Measurements from ENCODE around the gene CYB561. TPM values are rescaled to one million over a fixed set of nuclear protein-coding genes. Genes with fewer than 3 reads are reported as not detected.

The CYB561 gene
- total RNA-seq, 1 experiment from 2014 or later: 40.1 TPM

DNA sequence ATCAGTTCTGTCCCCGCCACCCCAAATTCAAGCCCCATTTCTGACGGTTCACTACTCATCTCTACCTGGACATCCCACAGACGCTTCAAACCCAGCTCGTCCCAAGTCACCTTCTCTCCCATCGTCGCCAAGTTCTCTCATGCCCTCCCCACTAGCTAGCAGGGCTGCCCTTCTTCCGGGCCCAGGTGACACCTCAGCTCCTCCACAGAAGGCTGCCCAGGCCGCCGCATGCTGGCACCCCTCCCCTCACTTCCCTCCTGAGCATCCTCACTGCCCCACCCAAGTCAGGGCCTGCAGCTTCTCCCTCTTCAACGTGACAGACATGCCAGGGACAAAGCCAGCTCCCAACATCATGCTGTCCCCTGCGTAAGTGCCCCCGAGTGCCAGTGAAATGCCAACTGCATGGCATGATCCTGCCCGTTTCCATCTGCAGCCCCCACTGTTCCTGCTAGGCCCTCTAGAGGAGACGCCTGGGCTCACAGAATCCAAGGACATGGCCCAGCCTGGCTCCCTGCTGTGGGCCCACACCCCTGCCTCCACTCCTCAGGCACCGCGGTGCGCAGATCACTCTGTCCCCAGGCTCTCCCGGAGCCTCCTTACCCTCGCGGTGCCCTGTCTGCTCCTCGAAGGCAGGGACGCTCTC, 5.9 kb downstream of the CYB561 start:
- in situ Hi-C loops (cut with HindIII; ENCODE audit: low pct_unique_long_range_greater_than_20kb, low sequenced_read_pairs): no loop called here
- no peak for DNase-seq (ENCODE audit: low read depth)

DNA sequence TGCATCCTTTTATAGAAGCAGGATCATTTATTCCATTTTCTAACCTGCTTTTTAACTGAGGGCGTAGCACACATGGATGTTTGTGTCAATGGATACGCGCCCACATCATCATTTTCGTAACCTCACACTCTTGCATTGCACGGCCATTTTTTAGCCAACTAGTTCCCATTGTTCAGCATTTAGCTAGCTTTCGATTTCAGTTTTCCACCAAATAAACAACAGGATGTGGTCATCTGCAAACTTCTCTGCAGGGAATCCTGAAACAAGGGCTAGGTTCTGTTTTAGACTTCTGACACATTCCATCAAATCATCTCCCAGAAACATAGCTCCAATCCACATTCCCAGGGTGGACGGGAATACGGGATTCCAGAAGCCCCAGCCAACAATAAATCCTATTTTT, 6.4 kb downstream of the CYB561 start:
- no peak for DNase-seq (ENCODE audit: low read depth)
- in situ Hi-C loops (cut with HindIII; ENCODE audit: low pct_unique_long_range_greater_than_20kb, low sequenced_read_pairs): no loop called here

DNA sequence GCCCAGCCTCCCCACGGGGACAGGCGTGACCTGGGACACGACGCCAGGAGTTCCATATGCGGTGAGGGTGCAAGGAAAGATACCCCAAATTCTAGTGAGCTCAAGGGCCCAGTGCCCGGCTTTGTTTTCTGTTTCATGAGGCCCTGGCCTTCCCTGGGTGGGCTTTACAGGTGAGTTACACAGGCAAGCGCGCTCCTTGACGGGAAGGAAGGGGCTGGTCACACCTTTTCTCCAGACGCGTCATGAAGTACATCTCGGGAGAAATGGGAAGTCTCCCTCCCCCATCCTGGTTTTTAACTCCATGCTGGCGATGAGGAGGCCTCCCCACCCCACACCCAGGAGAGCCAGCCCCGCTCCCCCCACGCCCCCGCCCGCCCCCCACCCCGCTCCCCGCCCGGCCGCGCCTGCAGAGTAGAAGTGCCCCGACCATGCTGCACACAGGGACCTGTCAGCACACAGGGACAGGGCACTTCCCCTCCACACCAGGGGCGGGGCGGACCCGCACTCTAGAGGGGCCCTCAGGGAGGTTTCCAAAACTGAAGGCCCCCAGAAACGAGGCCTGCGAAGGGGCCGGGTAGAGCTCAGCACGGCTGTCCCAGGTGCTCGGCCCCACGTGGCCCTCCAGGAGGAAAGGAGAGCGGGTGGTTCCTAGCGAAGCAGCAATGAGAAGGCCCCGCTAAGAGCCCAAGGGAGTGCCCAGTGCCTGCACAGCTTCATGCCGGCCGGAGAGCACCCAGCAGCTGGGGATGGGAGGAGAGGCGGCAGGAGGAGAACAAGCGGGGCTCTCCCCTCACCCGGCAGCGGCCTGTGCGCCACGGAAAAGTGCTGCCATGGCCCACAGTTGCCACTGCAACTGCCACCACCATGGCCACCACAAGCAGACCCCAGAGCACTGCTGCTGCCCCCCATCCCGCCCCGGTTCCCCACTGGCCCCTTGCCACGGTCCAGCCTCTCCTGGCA, 7.7 kb downstream of the CYB561 start:
- in situ Hi-C loops (cut with HindIII; ENCODE audit: low pct_unique_long_range_greater_than_20kb, low sequenced_read_pairs): no loop called here
- DNase-seq (ENCODE audit: low read depth): no peak

DNA sequence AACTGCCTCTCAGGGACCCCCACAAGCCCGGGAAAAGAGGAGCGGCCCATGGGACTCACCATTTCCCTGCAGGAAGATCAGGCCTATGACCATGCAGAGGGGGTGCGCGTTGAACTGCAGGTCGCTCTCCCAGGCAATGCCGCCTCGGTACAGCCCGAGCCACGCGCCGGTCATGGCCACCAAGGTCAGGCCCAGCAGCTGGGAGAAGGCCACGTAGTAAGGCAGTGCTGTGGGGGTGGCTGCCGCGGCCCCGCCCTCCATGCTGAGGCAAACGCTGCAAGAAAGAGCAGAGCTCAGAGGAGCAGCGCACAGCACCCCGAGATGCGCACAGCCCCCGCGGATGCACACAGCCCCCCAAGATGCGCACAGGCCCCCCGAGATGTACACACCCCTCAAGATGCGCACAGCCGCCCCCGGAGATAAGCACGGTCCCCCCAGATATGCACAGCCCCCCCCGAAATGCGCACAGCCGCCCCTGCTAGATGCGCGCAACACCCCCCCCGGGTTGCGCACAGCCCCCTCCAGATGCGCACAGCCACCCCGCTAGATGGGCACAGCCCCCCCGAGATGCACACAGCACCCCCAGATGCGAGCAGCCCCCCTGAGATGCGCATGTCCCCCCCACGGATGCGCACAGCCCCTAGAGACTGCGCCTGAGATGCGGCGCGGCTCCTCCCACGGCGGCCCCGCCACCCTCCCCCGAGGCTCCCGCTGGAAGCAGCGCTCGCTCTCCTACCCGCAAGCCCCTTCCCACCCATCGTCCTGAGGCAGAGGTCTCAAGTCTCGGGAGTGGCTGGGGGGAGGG, 8.6 kb downstream of the CYB561 start:
- in situ Hi-C loops (cut with HindIII; ENCODE audit: low pct_unique_long_range_greater_than_20kb, low sequenced_read_pairs): no loop called here

DNA sequence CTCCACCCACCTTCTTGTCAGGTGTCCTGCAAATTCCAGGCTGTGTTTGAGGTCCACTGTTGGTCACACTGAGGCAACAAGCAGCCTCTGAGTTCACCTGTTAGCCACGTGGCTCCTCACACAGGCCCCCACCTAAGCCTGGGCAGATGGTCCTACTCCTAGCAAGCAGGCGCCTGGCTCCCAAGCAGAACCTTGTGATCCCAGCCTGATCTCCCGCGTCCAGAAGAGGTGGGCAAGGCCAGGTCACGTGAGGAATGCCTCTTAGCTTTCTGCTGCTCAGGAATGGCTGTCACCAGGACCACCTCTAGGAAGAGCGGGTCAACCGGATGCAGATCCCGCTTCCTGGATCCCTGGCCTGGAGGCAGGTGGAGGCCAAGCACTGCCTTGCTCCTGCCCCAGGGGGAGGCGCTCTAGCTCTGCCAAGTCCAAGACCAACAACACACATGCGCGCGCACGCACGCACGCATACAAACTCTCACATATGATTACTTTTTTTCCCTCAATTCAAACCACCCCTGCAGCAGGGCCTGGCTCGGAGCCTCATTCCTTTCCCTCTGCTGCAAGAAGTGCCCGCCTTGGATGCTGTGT, 9.5 kb downstream of the CYB561 start:
- DNase-seq (ENCODE audit: low read depth): no peak
- in situ Hi-C loops (cut with HindIII; ENCODE audit: low pct_unique_long_range_greater_than_20kb, low sequenced_read_pairs): no loop called here

More for the DNA sequence above, 8.6 kb downstream of the CYB561 start:
- DNase-seq (ENCODE audit: low read depth): no peak

DNA sequence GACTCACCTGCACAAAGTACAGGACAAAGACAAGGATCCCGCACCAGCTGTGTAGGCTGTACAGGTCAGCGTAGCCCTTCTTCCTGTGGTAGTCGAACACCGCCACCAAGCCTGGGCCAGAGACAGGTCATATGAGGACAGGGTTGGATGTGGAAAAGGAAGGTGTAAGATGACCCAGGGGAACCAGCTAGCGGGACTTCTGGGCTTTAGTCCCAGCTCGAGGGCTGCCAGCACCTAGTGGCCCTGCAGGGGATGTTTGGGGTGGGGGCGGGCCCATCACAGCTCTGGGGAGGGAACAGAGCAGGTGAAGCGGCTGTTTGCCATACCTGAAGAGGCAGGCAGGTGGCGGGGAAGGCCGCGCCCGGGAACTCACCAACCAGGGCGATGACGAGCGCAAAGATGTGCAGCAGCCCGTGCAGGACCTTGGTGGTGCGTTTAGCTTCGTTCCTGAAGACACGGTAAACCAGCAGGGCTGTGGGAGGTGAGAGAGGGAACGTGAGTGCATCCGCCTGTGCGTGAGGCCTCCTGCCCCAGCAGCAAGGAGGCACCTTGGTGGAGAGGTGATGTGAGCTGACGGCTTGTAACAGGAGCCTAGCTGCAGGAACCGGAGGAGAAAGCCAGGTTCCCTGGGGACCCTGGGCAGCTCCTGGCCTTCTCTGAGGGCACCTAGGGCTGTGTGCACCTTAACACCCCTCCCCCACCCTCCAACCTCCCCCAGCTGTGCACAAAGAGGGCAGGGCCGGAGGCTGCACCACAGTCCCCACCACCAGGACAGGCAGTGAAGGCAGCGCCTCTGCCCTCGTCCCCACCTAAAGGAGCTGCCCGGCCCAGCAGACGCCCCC, 10.2 kb downstream of the CYB561 start:
- DNase-seq (ENCODE audit: low read depth): no peak
- in situ Hi-C loops (cut with HindIII; ENCODE audit: low pct_unique_long_range_greater_than_20kb, low sequenced_read_pairs): no loop called here

DNA sequence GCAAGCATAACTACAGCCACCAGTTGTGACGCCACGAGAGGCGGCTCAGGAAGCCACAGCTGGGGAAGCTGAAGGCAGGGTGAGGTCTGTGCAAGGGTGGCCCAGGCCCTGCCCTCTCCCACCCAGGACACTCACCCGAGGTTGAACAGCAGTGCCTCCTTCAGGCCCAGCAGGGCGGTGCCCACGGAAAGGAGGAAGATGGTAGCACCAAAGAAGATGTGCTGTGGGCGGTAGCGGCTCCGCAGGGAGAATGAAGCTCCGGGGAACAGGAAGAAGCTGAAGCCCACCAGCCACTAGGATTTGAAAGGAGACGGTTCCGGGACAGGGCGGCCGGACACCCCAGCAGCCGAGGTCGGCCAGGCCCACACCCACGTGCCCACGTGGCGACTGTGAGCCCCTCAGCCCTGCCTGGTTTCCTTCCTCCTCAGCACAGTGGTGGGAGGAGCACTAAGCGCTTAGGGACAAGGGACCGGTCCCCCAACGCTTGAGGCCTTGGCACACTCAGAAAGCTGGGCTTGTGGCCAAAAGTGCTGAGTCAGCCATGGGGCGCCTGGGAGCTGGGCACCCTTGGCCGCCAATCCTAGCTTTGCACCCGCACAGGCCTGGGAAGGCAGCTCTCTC, 11.0 kb downstream of the CYB561 start:
- in situ Hi-C loops (cut with HindIII; ENCODE audit: low pct_unique_long_range_greater_than_20kb, low sequenced_read_pairs): no loop called here

DNA sequence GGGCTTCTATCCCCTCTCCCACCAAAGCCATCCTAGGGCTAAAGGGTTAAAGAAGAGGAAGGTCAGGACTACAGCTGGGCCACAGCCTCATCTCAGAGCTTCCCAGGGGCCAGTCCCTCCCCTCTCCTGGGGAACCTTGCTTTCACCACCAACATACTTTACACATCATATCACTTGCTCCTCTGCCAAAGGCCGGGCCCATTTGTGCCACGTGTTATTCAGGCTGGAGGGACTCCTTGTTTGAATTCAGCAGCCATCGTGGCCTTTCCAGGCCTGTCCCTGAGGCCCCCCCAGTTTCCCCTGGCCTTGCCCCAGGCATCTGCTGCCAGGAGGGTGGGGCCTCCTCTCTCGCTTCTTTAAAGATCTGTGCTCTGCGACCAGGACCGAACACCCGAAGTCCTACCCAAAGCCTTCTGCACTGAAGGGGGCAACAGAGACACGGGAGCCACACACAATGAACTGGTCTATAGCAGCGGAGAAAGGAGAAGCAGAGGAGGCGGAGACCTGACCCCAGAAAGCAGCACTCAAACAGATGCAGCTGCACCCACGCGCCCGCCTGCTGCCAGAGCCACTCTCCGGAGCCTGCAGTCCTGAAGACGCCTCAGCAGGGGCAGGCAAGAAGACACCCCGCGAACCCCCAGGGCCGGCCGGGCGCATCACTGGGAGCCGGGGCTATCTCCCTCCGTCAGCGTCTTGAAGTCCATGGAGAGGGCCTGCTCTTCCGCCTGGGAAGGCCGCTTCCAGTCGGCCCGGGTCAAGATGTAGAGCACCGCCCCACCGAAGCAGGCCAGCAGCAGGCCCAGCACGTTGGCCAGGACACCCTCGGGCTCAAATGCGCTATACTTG, 12.1 kb downstream of the CYB561 start:
- in situ Hi-C loops (cut with HindIII; ENCODE audit: low pct_unique_long_range_greater_than_20kb, low sequenced_read_pairs): no loop called here
- no peak for DNase-seq (ENCODE audit: low read depth)

More for the DNA sequence above, 11.0 kb downstream of the CYB561 start:
- DNase-seq (ENCODE audit: low read depth): peak; percentile 30

DNA sequence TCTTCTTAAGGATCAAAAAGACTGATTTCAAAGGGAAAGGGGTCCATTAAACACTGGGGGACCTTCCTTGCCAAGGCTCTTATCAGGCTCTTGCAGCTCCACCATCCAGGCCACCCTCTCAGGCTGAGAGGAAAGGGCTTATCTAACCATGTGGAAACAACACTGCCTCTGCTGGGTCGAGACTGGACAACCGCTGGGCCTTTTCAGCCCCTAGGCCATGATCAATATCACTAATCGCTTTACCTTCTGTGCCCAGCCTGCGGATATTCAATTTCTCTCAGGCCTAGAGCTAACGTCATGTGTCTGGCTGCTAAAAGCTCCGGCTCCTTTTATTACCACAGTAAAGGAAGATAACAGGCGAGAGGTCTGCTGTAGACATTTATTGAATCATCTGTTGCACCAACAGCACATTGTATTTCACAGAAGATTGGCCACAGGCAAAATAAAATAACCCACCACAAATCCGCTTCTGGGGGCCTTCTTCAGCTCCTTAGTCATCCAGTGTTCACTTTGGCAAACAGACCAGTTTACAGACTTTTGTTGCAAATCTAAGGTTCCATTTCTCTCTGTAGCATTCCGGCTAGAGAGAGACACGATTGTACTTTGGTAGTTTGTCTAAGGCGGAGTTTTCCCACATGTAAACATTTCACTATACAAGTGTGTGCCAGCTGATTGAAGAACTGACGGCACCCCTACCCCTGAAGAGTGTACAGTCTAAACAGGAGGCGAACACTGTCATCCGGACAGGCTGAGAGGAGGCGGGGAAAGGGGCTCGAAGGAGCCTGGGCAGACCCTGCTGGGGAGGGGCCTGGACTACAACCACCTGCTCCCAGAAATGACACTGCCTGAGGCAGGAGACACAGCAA, 13.9 kb downstream of the CYB561 start:
- no peak for DNase-seq (ENCODE audit: low read depth)
- in situ Hi-C loops (cut with HindIII; ENCODE audit: low pct_unique_long_range_greater_than_20kb, low sequenced_read_pairs): no loop called here

DNA sequence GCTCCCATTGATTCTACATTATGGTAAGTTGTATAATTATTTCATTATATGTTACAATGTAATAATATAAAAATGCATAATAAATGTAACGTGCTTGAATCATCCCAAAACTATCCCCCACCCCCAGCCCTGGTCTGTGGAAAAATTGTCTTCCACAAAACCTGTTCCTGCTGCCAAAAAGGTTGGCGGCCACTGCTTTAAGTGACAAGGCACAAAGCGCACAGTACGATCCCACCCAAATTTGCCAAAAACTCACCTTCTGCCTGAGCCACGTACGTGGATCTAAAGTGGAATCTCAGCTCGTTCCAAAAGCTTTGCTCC, 14.5 kb downstream of the CYB561 start:
- no peak for DNase-seq (ENCODE audit: low read depth)
- in situ Hi-C loops (cut with HindIII; ENCODE audit: low pct_unique_long_range_greater_than_20kb, low sequenced_read_pairs): no loop called here

DNA sequence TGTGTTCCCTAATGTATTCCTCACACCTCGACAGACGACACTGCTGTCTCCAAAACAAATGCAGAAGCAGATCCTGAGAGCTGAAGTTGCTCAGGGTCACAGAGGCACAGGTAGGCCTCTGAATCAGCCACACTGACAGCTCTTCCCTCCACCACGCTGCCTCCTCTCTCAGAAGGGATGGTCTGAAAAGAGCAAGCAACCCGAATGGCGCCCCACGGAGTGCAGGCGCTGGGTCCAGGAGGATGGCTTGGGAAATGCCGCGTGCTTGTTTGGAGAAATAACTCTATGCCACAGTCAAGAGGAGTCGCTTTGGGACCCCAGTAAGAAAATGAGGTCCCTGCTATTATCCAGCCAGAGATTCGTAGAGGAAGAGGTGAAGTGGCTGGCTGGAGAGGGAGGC, 15.9 kb downstream of the CYB561 start:
- in situ Hi-C loops (cut with HindIII; ENCODE audit: low pct_unique_long_range_greater_than_20kb, low sequenced_read_pairs): no loop called here
- DNase-seq (ENCODE audit: low read depth): no peak

DNA sequence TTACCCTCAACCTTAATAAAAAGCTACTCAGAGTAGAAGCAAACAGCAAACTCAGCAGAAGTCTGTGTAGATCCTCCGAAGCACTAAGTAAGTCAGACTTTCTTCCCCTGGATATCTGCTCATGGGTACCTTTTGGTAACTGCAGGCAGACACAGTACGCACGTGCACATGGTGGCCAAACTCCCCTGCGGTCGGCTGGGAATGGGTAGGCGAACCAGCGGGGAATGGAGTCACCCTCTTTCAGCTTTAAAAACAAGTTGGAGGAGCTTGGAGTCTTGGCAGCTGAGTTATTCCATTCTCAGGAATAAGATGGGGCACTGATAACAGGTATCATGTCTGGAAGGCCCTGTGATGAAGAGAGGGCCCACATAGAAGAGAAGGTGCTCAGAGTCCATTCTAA, 16.3 kb downstream of the CYB561 start:
- DNase-seq (ENCODE audit: low read depth): no peak
- in situ Hi-C loops (cut with HindIII; ENCODE audit: low pct_unique_long_range_greater_than_20kb, low sequenced_read_pairs): no loop called here

DNA sequence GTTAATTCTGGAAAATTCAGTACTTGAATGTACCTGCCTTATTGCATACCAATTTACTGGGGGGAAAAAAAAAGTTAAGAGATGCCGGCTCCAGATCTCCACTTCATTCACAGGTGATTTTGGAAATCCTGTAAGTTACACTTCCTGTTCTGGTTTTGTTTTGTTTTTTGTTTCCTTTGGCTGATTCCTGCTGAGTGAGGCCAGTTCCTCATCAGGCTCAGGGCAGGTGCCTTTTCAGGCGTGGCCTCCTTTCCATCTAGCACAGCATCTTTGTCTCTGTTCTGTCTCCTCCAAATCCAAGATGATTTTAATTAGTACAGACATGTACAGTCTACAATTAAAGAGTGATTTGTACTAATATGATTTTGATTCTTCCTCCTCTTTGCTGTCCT, 19.2 kb downstream of the CYB561 start:
- DNase-seq (ENCODE audit: low read depth): no peak
- in situ Hi-C loops (cut with HindIII; ENCODE audit: low pct_unique_long_range_greater_than_20kb, low sequenced_read_pairs): no loop called here

DNA sequence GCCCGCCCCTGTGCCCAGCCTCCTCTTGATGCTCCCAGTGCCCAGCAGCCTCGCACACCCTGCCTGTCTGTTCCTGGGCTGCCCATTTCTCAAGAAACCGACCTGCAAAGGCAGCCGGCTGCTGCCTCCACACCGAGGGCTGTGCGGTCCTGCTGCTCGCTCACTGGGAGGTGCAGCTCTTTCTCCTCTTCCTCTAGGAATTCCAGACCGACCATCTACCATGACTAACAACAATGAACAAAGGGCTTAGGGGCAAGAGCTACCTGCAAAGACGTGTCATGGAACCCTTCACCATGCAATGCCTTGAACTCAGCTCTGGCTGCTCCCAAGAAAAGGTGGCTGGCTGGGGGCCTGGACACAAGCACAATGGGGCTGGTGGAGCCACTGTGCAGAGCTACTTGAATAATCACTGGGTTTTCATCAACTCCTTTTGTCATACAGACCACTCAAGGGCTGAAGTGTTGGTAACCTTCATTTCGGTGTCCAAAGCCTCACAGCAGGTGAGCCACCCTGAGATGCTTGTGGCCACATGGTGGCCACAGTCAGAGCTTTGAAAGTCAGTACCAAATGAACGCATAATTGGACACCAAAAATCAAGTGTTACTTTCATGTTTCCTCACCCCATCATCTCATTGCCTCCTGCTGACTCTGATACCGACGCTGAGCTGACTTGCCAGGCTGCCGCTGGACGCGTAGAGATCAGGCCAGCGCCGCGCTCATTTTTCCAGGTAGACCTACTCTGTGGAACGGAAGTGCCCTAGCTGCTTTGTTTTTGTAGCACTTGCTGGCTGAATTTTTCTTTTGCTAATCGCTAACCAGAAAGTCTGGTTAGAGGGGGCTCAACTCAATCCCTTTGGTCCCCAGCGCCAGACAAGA, 19.8 kb downstream of the CYB561 start:
- in situ Hi-C loops (cut with HindIII; ENCODE audit: low pct_unique_long_range_greater_than_20kb, low sequenced_read_pairs): no loop called here

DNA sequence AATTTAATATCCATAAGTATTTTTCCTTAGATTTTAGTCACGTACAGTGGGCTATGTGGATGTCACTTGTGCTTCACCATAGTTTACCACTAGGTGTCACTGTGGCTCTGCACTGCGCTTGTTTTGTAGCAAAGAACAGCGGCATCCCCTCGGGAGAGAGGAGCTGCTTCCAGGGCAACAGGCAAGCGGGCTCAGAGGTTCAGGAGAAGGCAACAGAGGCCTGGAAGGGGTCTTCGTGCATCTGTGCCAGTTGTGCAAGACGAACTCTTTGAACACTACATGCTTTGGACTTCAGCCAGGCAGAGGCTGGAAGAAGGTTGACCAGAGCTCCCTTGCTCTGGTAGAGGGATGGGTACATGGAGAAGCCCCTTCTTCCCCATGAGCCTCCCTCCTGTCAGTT, 20.6 kb downstream of the CYB561 start:
- DNase-seq (ENCODE audit: low read depth): peak; percentile 58
- in situ Hi-C loops (cut with HindIII; ENCODE audit: low pct_unique_long_range_greater_than_20kb, low sequenced_read_pairs): no loop called here

More for the DNA sequence above, 19.8 kb downstream of the CYB561 start:
- no peak for DNase-seq (ENCODE audit: low read depth)
